ENCODE measurements around the gene PTCHD4.

GRCh38 chr6:48075181-48075580 lies 35.8 kb downstream of the PTCHD4 start:
- TF ChIP-seq CTCF (IDR thresholded peaks at IDR 0.05) (no peak), POLR2A (IDR thresholded peaks at IDR 0.05) (no peak)

All from uterus (tissue), 2 donors.